HG02981 (cell line): ENCODE data around the gene LHFPL6.

Experiments
- ATAC-seq: cut with Tn5 transposase; IDR thresholded peaks from one replicate; pipeline ENCODE4 v1.9.1; 2021; ENCODE audit warnings: mild to moderate bottlenecking, moderate library complexity; ENCODE audit not compliant: unreplicated experiment

LHFPL6 gene

DNA sequence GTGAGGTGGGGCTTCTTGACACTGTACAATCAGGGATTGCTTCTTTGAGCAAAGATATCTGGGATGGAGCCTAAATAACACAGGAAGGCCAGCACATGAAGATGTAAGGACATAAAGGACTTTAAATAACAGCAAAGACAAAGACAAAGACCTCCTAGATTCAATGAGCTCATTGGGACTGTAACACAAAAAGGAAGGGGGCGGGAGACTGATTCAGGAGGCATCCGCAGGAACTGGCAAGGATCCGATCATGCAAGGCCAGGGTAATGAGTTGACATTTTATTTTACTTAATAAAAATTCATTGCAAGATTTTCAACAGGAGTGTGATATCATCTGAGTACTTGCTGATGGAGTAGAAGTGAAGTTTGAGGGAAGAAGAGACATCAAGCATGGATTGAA, 121.5 kb downstream of the LHFPL6 start:
- no peak for ATAC-seq

GRCh38 chr13:39474600-39474999, 128.4 kb downstream of the LHFPL6 start:
- ATAC-seq: no peak

GRCh38 chr13:39469676-39470075, 133.3 kb downstream of the LHFPL6 start:
- ATAC-seq: no peak

GRCh38 chr13:39468306-39468705, 134.7 kb downstream of the LHFPL6 start:
- no peak for ATAC-seq

- no peak for ATAC-seq
Observed at GRCh38 chr13:39463611-39464010, 139.4 kb downstream of the LHFPL6 start.

DNA sequence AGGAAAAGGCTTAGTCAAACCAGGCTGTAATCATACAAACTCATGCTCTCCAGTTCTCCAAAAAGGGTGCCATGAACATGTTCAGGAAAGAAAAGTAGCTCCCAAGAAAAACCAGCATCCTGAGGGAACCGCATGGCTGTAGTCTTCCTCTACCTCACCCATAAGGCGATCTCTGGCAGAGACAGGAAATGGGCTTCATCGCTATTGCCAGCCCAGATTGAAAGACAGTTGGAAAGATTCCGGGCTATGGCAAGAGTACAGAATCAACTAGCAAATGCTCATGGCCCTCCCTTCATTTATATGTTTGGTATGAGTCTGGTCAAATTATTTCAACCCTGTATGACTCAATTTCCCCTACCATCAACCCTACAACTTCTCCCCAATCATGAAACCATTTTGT, 140.1 kb downstream of the LHFPL6 start:
- ATAC-seq: no peak

DNA sequence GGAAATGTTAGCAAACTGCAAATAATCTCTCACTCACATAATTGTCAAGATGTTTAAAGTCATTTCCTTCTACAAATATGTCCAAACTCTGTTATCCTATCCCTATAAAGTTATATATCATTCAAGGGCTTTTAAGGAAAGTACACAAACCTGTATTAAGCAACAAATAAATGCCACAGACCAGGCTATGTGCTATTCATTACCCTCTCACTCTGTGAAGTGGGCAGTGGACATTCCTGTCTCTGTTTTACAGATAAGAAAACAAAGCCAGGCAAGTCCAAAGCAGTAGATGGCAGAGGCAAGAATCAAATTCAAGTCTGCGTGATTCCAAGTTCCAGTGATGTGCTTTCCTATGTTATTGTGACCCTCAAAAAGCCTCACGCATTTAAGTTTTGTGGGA, 140.6 kb downstream of the LHFPL6 start:
- no peak for ATAC-seq

GRCh38 chr13:39461685-39462266, 141.2 kb downstream of the LHFPL6 start:
- no peak for ATAC-seq

GRCh38 chr13:39457274-39457673, 145.7 kb downstream of the LHFPL6 start:
- ATAC-seq: no peak

- no peak for ATAC-seq
Observed at GRCh38 chr13:39455521-39456175, 147.3 kb downstream of the LHFPL6 start.

- ATAC-seq: no peak
Observed at GRCh38 chr13:39452834-39453233, 150.2 kb downstream of the LHFPL6 start.

DNA sequence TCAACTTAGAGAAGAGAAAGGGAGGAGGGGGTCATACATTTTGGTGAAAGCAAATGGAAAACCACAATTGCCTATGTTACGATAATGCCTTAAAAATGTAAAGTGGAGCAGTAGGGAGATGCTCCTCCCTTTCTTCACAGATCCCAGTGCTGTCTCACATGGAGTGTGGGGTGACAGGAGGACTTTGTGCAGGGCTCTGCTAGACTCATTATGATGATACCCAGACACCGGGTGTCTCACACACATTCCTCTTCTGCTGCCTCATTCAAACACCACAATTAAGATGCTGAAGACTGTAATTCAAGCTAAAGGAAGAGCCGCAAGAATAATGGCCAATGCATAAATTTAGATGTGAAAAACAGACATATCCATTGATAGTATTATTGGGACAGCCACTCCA, 150.6 kb downstream of the LHFPL6 start:
- ATAC-seq: no peak

GRCh38 chr13:39451860-39452301, 151.1 kb downstream of the LHFPL6 start:
- no peak for ATAC-seq

DNA sequence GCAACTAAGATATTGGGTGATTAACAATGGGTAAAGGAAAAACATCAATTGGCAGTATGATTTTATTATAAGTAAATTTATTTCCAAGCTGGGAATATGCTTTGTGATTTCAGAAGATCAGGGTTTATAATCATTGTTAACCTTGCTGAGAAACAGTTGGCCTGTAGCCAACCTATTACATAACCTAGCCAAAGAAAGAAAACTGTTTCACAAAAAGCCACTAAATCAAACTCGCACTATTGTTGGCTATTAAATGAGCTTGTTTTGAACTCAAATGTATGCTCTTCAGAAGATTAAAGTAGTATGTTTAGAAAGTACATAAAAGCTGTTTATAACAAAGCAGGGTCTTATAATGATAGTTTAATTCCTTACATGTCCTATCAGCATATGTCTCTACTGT, 151.7 kb downstream of the LHFPL6 start:
- ATAC-seq: no peak

- ATAC-seq: no peak
Observed at GRCh38 chr13:39450176-39450575, 152.8 kb downstream of the LHFPL6 start.

GRCh38 chr13:39448834-39449233, 154.2 kb downstream of the LHFPL6 start:
- no peak for ATAC-seq

- no peak for ATAC-seq
Observed at GRCh38 chr13:39446865-39447264, 156.1 kb downstream of the LHFPL6 start.

- ATAC-seq: no peak
Observed at GRCh38 chr13:39444866-39445265, 158.1 kb downstream of the LHFPL6 start.

DNA sequence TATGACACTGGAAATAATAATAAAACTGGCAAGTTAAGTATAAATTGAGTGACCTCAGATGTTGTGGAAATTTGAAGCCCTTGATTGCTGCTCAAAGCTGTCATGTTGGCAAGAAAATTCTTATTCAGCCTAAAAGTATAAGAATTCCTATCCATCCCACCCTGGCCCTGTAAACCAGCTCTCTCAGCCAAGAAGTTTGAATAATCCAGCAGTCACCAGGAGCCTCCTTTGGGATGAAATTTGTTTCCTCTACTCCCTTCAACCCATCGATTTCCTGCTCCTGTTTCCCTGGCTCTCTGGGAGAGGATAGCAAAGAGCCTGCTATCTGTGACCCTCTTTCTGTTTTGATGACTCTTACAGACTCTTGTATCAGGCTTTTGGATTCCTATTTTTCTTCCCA, 169.3 kb downstream of the LHFPL6 start:
- ATAC-seq: no peak

- ATAC-seq: no peak
Observed at GRCh38 chr13:39432196-39432595, 170.8 kb downstream of the LHFPL6 start.

- no peak for ATAC-seq
Observed at GRCh38 chr13:39422845-39423565, 180.0 kb downstream of the LHFPL6 start.

DNA sequence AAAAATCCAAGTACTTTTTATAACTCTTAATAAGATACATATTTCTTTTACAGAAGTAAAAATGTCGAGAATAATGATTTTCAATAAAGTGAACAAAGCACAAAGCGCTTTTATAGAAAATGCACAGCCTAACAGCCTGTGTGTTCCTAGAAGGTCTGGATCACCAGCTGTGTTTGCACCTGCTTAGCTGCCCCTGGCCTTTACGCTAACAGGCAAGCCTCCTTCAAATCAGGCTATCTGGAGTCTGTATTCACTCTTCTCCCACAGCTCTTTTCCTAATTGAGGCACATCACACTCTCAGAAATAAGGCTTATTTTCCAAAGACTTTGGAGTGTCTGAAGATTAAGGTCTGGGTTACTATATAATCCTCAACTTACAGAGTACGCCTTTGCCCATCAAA, 183.1 kb downstream of the LHFPL6 start:
- no peak for ATAC-seq
